GM21737 (cell line): Measurements from ENCODE around the gene MZT2B.
"Not testable (repeated sequence)": the region's sequence is repeated elsewhere in the genome, so short reads cannot be mapped to it uniquely, and the experiment has no call there.

Experiments used
- ATAC-seq: cut with Tn5 transposase; IDR thresholded peaks from one replicate; pipeline ENCODE4 v1.9.1; 2021; ENCODE audit warnings: mild to moderate bottlenecking, moderate library complexity; ENCODE audit not compliant: unreplicated experiment

Gene MZT2B

GRCh38 chr2:130152136-130152815 lies 29.8 kb upstream of the MZT2B start:
- not testable (repeated sequence) for ATAC-seq

- no peak for ATAC-seq
These were observed 29.1 kb upstream of the MZT2B start for GRCh38 chr2:130152816-130153595.

DNA sequence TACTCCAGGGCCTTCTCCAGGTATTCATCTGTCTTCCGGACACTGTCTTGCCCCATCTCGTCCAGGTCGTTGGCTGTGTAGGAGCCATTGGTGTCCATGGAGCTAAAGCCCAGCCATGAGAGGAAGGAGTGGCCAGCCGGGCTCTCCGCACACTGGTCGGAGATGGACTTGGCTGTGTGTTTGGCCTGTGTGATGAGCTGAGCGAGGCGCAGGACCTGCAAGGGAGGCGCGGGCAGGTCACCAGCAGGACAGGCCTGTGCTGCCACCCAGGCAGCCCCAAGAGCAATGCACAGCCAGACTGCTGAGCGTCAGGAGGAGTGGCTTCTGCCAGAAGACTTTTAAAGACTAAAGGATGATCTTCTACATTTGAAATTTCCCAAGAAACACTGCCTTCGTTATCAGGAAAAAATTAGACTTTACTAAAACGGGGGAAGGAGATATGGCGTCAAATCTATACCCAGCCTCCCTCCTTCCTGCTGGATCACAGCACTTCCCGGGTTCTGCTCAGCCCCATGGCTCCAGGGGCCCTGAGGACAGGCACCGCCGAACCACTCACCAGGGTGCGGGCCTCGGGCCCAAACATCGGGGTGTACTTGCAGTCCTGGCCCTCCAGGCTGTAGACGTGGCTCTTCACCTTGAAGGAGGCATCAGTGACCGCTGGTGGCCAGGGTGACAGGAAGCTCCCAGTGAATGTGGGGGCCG lies 28.2 kb upstream of the MZT2B start:
- not testable (repeated sequence) for ATAC-seq

GRCh38 chr2:130154423-130154770 lies 27.7 kb upstream of the MZT2B start:
- ATAC-seq = not testable (repeated sequence)

GRCh38 chr2:130154773-130155765 lies 27.0 kb upstream of the MZT2B start:
- no peak for ATAC-seq

- ATAC-seq = not testable (repeated sequence)
These were observed 26.0 kb upstream of the MZT2B start for GRCh38 chr2:130155956-130156623.

- ATAC-seq = no peak
These were observed 25.4 kb upstream of the MZT2B start for GRCh38 chr2:130156624-130157004.

GRCh38 chr2:130157354-130157753 lies 24.7 kb upstream of the MZT2B start:
- peak; percentile 33 for ATAC-seq

GRCh38 chr2:130157825-130158514 lies 24.1 kb upstream of the MZT2B start:
- peak; percentile 89 for ATAC-seq

GRCh38 chr2:130158631-130159030 lies 23.4 kb upstream of the MZT2B start:
- ATAC-seq = no peak

GRCh38 chr2:130159376-130159775 lies 22.7 kb upstream of the MZT2B start:
- ATAC-seq = not testable (repeated sequence)

DNA sequence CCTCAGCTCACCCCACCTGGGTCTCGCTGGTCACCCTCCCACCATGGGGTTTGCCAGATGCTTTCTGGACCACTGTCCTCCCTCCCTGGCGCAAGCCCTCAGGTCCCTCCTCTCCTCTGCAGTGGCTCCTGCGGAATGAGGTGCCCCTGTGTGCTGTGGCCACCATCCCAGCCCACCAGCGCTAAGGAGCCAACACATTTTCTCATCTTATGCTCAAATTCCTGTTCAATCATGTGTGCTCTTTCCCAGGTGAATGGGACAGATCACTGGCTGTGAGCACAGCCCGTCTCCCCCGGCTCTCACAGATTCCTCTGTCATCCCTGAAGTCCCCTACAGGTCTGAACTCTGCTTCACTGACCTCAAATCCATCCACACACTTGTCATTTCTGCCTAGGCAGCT lies 21.9 kb upstream of the MZT2B start:
- ATAC-seq = no peak

DNA sequence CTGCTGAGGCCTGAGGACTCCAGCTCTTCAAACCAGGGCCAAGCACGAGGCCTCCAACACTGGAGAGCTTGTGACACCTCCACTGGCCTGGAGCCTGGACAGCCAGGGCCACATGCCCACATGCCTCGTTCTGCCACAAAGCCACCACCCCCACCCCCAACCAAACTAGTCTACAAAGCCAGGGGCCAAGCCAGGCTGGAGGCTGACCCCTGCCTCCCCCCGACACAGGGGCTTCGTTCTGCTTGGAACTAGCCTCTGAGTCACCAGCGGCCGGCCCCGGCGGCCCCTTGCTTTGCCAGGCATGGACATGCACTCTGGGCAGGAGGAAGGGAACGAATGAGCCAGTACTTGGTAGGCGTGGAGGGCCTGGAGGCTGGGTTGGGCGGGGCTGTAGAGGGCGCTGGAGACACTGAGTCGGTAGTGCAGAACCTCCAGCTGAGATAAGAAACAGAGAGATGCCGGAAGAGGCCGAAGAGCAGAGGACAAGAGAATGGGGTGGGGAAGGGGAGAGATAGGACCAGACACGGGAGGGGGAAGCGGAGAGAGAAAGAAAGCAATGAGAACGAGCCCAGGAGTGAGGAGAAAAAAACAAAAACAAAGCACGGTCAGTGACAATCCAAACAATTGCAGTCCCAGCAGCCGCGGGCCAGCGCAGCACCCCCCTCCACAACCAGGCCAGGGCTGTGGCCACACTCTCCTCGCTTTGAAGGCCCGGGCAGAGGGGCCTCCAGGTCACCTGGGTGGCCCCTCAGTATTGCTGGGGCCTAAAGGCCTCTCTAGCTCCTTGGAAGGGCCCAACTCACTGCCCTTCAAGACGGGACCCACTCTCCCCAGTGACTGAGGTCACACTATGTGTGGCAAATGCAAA lies 21.0 kb upstream of the MZT2B start:
- ATAC-seq = not testable (repeated sequence)

DNA sequence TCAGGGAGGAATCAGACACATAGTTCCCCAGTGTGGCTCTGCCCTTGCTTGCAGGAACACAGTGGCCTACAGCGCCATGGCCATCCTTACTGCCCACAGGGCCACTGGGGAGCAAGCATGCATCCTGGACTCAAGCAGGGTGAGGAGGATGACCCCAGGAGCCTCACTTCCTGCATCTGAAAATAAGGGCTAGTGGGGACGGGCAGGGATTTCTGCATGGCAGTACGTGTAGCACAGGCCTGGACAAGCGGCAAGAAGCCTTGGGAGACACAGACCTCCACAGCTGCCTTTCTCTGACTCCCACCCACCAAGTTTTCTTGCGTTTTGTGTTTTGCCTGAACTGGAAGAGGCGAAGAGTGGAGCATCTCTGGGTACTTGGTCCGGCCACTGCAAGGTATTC lies 19.6 kb upstream of the MZT2B start:
- ATAC-seq = not testable (repeated sequence)

- no peak for ATAC-seq
These were observed 19.1 kb upstream of the MZT2B start for GRCh38 chr2:130162968-130163367.

- no peak for ATAC-seq
These were observed 16.6 kb upstream of the MZT2B start for GRCh38 chr2:130165293-130166016.

GRCh38 chr2:130166611-130167010 lies 15.5 kb upstream of the MZT2B start:
- not testable (repeated sequence) for ATAC-seq

GRCh38 chr2:130169163-130169562 lies 12.9 kb upstream of the MZT2B start:
- ATAC-seq = not testable (repeated sequence)
